ENCODE results near the gene MYL10.

DNA sequence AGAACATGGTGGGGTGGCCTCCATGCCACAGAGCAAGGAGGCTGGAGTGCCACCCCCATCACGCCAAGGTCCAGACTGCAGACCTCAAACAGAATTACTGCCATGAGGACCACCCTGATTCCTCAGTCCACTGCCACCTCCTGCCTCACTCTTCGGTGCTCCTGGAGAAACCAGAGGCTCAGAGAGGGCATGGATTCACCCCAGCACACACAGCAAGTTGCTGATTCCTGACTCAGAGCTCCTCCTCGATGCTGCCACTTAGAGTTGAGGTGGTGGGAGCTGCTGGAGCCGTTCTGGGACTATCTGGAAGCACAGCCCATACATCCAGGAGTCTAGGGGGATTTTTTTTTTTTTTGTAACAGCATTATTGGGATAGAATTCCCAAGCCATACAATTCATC, 22.0 kb upstream of the MYL10 start:
- TF ChIP-seq, protein P1, sequence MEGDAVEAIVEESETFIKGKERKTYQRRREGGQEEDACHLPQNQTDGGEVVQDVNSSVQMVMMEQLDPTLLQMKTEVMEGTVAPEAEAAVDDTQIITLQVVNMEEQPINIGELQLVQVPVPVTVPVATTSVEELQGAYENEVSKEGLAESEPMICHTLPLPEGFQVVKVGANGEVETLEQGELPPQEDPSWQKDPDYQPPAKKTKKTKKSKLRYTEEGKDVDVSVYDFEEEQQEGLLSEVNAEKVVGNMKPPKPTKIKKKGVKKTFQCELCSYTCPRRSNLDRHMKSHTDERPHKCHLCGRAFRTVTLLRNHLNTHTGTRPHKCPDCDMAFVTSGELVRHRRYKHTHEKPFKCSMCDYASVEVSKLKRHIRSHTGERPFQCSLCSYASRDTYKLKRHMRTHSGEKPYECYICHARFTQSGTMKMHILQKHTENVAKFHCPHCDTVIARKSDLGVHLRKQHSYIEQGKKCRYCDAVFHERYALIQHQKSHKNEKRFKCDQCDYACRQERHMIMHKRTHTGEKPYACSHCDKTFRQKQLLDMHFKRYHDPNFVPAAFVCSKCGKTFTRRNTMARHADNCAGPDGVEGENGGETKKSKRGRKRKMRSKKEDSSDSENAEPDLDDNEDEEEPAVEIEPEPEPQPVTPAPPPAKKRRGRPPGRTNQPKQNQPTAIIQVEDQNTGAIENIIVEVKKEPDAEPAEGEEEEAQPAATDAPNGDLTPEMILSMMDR (conservative IDR thresholded peaks at IDR 0.05; ENCODE audit: low read length): no peak
- no peak for TF ChIP-seq EZH2phosphoT487 (IDR thresholded peaks at IDR 0.05; ENCODE audit: borderline replicate concordance, low read depth, low read length)
